Measurements from ENCODE around the gene DLGAP1.
"Not testable (repeated sequence)": the region's sequence is repeated elsewhere in the genome, so short reads cannot be mapped to it uniquely, and the experiment has no call there.

The DLGAP1 gene

DNA sequence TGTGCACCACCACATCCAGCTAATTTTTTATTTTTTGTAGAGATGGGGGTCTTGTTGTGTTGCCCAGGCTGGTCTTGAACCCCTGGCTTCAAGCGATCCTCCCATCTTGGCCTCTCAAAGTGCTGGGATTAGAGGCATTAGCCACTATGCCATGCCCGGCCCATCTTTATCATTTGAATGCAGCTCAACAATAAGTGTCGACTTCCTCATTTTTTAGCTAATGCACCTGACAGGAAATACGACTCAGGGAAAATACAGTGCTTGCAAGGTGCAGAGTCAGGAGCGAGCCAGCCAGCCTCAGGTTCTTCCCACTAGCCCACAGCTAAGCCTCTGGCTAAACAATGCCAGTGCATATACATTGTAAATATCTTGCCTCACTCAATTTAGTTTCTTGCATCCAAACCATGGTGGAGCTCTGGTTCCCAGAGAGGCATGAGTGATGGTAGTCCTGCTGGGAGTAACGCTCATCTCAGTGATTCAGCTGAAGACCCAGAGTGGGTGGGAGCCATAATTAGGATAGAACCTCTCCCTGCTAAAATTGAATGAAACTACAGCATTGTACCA, 870.1 kb downstream of the DLGAP1 start:
- no peak overlapping the region for H3K4me3 ChIP-seq (ENCODE audit: insufficient read depth, low read length, poor library complexity, severe bottlenecking)
- H2AFZ ChIP-seq (ENCODE audit: low read depth, low read length, severe bottlenecking), result no peak overlapping the region
- H4K20me1 ChIP-seq (ENCODE audit: low read depth, low read length), result no peaks in the 10 kb centered on the region
- TF ChIP-seq EZH2phosphoT487 (conservative IDR thresholded peaks at IDR 0.05; ENCODE audit: low read length), result no peak
- TF ChIP-seq, protein P1, sequence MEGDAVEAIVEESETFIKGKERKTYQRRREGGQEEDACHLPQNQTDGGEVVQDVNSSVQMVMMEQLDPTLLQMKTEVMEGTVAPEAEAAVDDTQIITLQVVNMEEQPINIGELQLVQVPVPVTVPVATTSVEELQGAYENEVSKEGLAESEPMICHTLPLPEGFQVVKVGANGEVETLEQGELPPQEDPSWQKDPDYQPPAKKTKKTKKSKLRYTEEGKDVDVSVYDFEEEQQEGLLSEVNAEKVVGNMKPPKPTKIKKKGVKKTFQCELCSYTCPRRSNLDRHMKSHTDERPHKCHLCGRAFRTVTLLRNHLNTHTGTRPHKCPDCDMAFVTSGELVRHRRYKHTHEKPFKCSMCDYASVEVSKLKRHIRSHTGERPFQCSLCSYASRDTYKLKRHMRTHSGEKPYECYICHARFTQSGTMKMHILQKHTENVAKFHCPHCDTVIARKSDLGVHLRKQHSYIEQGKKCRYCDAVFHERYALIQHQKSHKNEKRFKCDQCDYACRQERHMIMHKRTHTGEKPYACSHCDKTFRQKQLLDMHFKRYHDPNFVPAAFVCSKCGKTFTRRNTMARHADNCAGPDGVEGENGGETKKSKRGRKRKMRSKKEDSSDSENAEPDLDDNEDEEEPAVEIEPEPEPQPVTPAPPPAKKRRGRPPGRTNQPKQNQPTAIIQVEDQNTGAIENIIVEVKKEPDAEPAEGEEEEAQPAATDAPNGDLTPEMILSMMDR (IDR thresholded peaks at IDR 0.05; ENCODE audit: insufficient read depth, low read length, poor library complexity, severe bottlenecking), result no peak
- H3K27ac ChIP-seq (ENCODE audit: low read depth, low read length), result no peak overlapping the region
- no peak overlapping the region for H3K4me2 ChIP-seq (ENCODE audit: low read depth, low read length, poor library complexity, severe bottlenecking)
- H3K9me2 ChIP-seq (replicated peaks; ENCODE audit: insufficient read depth, low read length), result no peaks in the 10 kb centered on the region
- no peaks in the 10 kb centered on the region for H3F3A ChIP-seq (ENCODE audit: insufficient read depth)
- no peaks in the 10 kb centered on the region for H3K9me3 ChIP-seq (ENCODE audit: insufficient read depth, low read length)
- H3K27me3 ChIP-seq (ENCODE audit: low read length), result no peaks in the 10 kb centered on the region
- no peak overlapping the region for H3K9ac ChIP-seq (ENCODE audit: low read length)
- no peaks in the 10 kb centered on the region for H3K79me2 ChIP-seq (ENCODE audit: insufficient read depth, low read length)
- H3K36me3 ChIP-seq (ENCODE audit: low read length), result no peaks in the 10 kb centered on the region

DNA sequence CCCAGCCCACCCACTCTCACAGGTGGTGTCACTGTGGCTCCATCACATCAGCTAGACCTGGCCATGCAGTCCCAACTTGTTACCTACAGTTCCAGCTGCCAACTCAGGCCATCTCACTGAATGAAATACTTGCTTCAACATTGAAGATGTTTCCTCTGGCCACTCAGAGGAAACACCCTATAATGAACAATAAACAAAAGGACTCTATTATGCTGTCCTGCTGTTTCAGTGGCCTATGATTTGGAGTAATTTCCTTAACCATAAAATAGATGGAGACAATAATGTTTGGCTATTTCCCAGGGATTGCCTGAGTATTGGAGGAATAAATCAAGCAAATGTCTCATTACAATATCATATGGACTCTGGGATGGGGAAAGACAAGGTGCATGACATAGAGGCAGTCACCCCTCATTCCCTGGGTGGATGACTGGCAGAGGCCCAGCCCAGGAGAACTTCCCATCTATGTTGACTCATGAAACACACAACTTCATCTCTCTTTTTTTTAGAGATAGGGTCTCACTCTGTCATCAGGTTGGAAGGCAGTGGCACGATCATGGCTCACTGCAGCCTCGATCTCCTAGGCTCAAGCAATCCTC, 870.7 kb downstream of the DLGAP1 start:
- Histone ChIP-seq H3K9ac (ENCODE audit: low read length) (no peak overlapping the region), H3K9me2 (replicated peaks; ENCODE audit: insufficient read depth, low read length) (no peaks in the 10 kb centered on the region), H3K36me3 (ENCODE audit: low read length) (no peaks in the 10 kb centered on the region), H3F3A (ENCODE audit: insufficient read depth) (no peaks in the 10 kb centered on the region), H3K9me3 (ENCODE audit: insufficient read depth, low read length) (no peaks in the 10 kb centered on the region), H3K79me2 (ENCODE audit: insufficient read depth, low read length) (no peaks in the 10 kb centered on the region), H4K20me1 (ENCODE audit: low read depth, low read length) (no peaks in the 10 kb centered on the region), H3K27me3 (ENCODE audit: low read length) (no peaks in the 10 kb centered on the region), H3K4me3 (ENCODE audit: insufficient read depth, low read length, poor library complexity, severe bottlenecking) (no peak overlapping the region), H3K4me2 (ENCODE audit: low read depth, low read length, poor library complexity, severe bottlenecking) (no peak overlapping the region), H3K27ac (ENCODE audit: low read depth, low read length) (no peak overlapping the region), H2AFZ (ENCODE audit: low read depth, low read length, severe bottlenecking) (no peak overlapping the region)
- TF ChIP-seq EZH2phosphoT487 (conservative IDR thresholded peaks at IDR 0.05; ENCODE audit: low read length), result no peak

- Histone ChIP-seq H3K36me3 (ENCODE audit: low read length) (no peaks in the 10 kb centered on the region), H3K9me3 (ENCODE audit: insufficient read depth, low read length) (no peaks in the 10 kb centered on the region), H3K27me3 (ENCODE audit: low read length) (no peaks in the 10 kb centered on the region), H3K79me2 (ENCODE audit: insufficient read depth, low read length) (no peaks in the 10 kb centered on the region), H3K4me2 (ENCODE audit: low read depth, low read length, poor library complexity, severe bottlenecking) (no peak overlapping the region), H3K4me3 (ENCODE audit: insufficient read depth, low read length, poor library complexity, severe bottlenecking) (no peak overlapping the region), H2AFZ (ENCODE audit: low read depth, low read length, severe bottlenecking) (no peak overlapping the region), H3F3A (ENCODE audit: insufficient read depth) (no peaks in the 10 kb centered on the region), H3K9ac (ENCODE audit: low read length) (no peak overlapping the region), H3K9me2 (replicated peaks; ENCODE audit: insufficient read depth, low read length) (no peaks in the 10 kb centered on the region), H3K27ac (ENCODE audit: low read depth, low read length) (no peak overlapping the region), H4K20me1 (ENCODE audit: low read depth, low read length) (no peaks in the 10 kb centered on the region)
- TF ChIP-seq, protein P1 (IDR thresholded peaks at IDR 0.05; ENCODE audit: insufficient read depth, low read length, poor library complexity, severe bottlenecking), result no peak
- no peak for TF ChIP-seq EZH2phosphoT487 (conservative IDR thresholded peaks at IDR 0.05; ENCODE audit: low read length)
Measured at GRCh38 chr18:3583873-3584247, 871.2 kb downstream of the DLGAP1 start.

- not testable (repeated sequence) for H2AFZ ChIP-seq (ENCODE audit: low read depth, low read length, severe bottlenecking); H3K4me3 ChIP-seq (ENCODE audit: insufficient read depth, low read length, poor library complexity, severe bottlenecking); H4K20me1 ChIP-seq (ENCODE audit: low read depth, low read length); H3K9me2 ChIP-seq (replicated peaks; ENCODE audit: insufficient read depth, low read length); H3K79me2 ChIP-seq (ENCODE audit: insufficient read depth, low read length); H3K9me3 ChIP-seq (ENCODE audit: insufficient read depth, low read length); H3F3A ChIP-seq (ENCODE audit: insufficient read depth); H3K27me3 ChIP-seq (ENCODE audit: low read length); H3K4me2 ChIP-seq (ENCODE audit: low read depth, low read length, poor library complexity, severe bottlenecking); H3K27ac ChIP-seq (ENCODE audit: low read depth, low read length); H3K9ac ChIP-seq (ENCODE audit: low read length); H3K36me3 ChIP-seq (ENCODE audit: low read length)
Measured at GRCh38 chr18:3583106-3583872, 871.8 kb downstream of the DLGAP1 start.
